Omental fat pad (tissue), 4 donors: ENCODE measurements around the gene PDE3A. TPM values are rescaled to one million over a fixed set of nuclear protein-coding genes. Genes with fewer than 3 reads are reported as not detected.

Experiments
- ATAC-seq: fragments of 150-250 bp; one replicate; pipeline ENCODE4 v1.9.1; 2016; ENCODE audit warnings: mild to moderate bottlenecking, moderate library complexity; ENCODE audit not compliant: low FRiP score
- DNase-seq: peaks from one replicate; pipeline ENCODE4 v3.0.0-alpha.2; 2019; ENCODE audit warnings: low spot score
- total RNA-seq, 4 donors: library from RNA; depleted of rRNA; stranded (reverse); fragments of >200 nt; gene quantifications; one replicate each; pipeline ENCODE4 v1.1.0, GENCODE V29; 2016
- TF ChIP-seq, protein P1 (sequence below), 3 donors: fragments of 450-650 bp; IDR thresholded peaks; one replicate each; pipeline ENCODE4 v1.5.1; 2016 to 2017; ENCODE audit warnings: antibody characterized with exemption in 3 of 3, mild to moderate bottlenecking in 3 of 3, moderate library complexity in 2 of 3

PDE3A gene
- total RNA-seq, 4 donors from 2014 or later = 10.9 to 18.6 (median 13.7) TPM

GRCh38 chr12:20523658-20524057 lies 155.3 kb downstream of the PDE3A start:
- TF ChIP-seq, protein P1, sequence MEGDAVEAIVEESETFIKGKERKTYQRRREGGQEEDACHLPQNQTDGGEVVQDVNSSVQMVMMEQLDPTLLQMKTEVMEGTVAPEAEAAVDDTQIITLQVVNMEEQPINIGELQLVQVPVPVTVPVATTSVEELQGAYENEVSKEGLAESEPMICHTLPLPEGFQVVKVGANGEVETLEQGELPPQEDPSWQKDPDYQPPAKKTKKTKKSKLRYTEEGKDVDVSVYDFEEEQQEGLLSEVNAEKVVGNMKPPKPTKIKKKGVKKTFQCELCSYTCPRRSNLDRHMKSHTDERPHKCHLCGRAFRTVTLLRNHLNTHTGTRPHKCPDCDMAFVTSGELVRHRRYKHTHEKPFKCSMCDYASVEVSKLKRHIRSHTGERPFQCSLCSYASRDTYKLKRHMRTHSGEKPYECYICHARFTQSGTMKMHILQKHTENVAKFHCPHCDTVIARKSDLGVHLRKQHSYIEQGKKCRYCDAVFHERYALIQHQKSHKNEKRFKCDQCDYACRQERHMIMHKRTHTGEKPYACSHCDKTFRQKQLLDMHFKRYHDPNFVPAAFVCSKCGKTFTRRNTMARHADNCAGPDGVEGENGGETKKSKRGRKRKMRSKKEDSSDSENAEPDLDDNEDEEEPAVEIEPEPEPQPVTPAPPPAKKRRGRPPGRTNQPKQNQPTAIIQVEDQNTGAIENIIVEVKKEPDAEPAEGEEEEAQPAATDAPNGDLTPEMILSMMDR (IDR thresholded peaks at IDR 0.05) = no peak
- no peak for DNase-seq
- ATAC-seq = peak; percentile 44

DNA sequence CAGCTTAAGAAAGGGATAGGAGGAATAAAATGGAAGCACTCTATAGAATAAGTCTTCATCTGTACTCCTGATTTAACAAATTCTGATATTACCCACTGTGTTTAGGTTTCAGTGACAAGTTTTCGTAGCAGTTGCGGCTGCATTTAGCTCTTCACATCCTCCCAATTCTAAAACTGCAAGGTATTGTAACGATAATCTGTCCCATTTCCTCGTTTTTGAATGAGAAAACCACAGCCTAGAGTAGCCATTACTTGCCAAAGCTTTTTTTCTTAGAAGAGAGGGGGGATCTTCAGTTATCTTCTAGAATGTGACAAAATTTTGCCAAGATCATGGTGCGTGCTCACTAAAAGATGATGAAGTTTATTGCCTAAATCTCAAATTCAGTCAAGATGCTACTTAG lies 155.8 kb downstream of the PDE3A start:
- TF ChIP-seq, protein P1 (IDR thresholded peaks at IDR 0.05) = no peak
- no peak for ATAC-seq
- no peak for DNase-seq

DNA sequence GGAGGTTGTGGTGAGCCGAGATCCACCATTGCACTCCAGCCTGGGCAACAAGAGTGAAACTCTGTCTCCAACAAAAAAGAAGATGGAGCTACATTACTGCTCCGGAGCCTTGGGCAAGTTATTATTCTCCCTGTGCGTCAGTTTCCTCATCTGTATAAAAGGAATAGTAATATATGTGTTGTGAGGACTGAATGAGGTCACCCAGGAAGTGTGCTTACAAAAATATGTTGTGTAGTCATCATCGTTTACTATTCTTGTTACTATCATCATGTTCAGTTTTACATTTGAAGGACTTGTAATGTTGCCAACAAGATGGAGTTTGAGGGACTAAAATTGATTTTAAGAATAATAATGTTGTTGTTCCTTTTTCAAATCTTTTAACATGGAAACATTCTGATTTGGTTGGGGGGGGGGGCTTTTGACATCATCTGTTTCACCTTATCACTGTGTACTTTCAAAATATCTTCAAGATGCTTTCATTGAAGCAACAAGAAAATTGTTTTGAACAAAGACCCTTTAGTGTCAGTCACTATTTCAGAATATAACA lies 156.8 kb downstream of the PDE3A start:
- DNase-seq = no peak
- TF ChIP-seq, protein P1 (IDR thresholded peaks at IDR 0.05) = no peak
- ATAC-seq = no peak

- ATAC-seq = no peak
- TF ChIP-seq, protein P1 (IDR thresholded peaks at IDR 0.05) = no peak
- no peak for DNase-seq
Measured at GRCh38 chr12:20527417-20528163, 159.3 kb downstream of the PDE3A start.

- ATAC-seq (no peak), DNase-seq (no peak)
- TF ChIP-seq, protein P1 (IDR thresholded peaks at IDR 0.05) = no peak
Measured at GRCh38 chr12:20528208-20528607, 159.9 kb downstream of the PDE3A start.

DNA sequence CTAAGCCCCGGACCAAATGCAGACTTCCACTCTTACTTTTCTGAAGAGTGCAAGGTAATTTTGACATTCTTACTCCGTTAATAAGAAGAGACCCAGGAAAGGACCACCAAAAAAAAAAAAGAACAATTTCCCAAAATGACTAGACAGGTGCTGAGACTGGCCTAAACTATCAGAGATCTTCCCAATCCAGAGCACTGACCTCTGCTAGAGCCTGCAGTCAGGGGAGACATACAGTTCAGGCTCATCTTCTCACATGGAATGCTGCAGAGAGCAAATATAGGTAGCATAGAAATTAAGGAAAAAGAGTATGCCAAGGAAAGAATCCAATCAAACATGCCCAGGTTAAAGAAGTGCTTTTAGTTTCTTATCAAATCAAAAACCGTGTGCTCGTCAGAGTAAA lies 177.9 kb downstream of the PDE3A start:
- ATAC-seq (no peak), DNase-seq (no peak)
- TF ChIP-seq, protein P1 (IDR thresholded peaks at IDR 0.05) = no peak
